ENCODE measurements around the gene SRP14.
"Not testable (repeated sequence)": the region's sequence is repeated elsewhere in the genome, so short reads cannot be mapped to it uniquely, and the experiment has no call there.

Gene SRP14

DNA sequence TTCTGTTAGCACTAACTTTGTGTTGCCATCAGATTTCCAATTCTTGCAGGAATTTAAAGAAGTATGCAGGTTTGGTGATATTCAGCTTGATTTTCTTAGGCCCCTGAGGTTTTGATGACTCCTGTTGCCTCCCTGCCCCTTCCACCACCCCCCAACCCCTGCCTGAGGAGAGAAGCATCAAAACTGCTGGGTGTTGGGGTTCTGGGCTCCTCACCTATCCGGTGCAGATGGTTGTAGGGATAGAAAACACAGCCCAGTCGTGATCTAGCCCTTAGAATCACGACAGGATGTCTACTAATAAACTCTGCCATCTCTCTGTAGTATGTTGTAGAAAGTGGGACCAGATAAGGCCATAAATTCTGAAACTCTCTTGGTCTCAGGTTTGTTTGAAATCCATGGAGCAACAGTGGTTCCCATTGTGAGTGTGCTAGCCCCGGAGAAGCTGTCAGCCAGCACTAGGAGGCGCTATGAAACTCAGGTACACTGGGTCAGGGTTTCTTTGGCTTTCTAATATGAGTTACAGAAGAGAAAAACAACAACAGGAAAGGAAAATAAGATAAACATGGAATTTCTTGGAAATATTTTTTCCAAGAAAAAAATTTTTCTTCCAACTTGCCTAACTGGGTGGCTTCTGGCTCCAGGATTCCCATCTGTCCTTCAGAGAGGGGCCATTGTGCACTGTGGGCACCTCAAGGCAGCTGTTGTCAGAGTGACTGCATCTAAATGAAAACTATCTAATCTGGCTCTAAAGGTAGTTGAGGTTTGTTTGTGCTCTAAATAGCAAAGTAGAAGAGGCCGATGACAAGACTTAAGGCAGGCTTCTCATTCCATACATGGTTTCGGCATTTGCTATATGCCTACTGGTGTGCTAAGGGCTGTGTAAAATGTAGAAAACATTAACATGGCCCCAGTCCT, 8.7 kb downstream of the SRP14 start:
- DNase-seq (ENCODE audit: low spot score) = no peak

GRCh38 chr15:40028853-40029252, 10.1 kb downstream of the SRP14 start:
- DNase-seq (ENCODE audit: low spot score) = no peak

GRCh38 chr15:40028193-40028592, 10.8 kb downstream of the SRP14 start:
- DNase-seq (ENCODE audit: low spot score) = no peak

DNA sequence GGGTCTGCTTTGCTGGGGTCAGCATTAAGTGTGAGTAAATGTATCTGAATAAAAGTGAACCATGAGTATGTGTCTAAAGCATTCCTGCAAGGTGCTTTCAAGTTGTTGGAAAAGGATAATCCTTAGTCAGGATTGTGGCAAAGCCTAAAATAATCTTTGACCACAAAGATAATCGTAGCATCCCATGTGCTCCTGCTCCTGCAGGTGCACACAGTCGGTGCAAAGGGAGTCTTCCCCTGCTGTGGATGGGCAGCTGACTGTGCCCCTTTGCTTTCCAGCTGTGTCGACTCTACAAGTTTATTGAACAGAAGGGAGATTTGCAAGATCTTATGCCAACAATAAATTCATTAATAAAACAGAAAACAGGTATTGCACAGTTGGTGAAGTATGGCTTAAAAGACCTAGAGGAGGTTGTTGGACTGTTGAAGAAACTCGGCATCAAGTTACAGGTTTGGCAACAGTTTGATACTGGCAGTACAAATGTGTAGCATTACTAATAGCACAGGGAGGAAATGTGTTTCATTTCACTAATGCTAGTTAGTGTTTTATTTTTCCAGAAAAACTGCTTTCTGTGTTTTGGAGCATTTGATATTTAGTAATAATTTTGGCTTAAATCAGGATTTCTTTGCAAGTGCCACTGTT, 22.6 kb downstream of the SRP14 start:
- no peak for DNase-seq (ENCODE audit: low spot score)

DNA sequence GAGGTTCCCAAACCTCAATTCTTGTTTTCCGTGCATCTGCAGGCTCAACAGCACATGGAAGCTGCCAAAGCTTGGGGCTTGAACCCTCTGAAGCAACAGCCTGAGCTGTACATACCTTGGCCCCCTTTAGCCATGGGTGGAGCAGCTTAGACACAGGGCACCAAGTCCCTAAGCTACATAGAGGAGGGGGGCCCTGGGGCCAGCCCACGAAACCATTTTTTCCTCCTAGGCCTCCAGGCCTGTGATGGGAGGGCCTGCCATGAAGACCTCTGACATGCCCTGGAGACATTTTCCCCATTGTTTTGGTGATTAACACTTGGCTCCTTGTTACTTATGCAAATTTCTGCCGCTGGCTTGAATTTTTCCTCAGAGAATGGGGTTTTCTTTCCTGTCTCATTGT, 24.6 kb downstream of the SRP14 start:
- DNase-seq (ENCODE audit: low spot score) = no peak

GRCh38 chr15:40013372-40013771, 25.6 kb downstream of the SRP14 start:
- DNase-seq (ENCODE audit: low spot score) = not testable (repeated sequence)

DNA sequence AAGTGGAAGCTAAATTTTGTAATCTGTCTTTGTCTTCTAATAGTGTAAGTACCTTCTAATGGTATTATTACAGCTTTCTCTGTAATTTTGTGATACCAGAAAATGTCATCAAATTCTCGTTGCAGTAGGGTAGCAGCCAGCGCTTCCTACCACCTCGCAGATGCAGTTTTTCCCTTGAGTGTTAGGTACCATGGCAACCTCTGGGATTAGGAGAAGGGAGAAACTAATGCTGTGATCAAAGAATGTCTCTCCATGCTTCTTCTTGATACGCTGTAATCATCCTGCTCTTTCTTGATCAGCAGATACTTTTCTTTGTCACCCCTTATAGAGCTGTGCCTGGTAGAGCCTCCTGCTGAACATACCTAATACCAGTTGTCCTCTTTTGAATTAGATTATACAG, 27.7 kb downstream of the SRP14 start:
- DNase-seq (ENCODE audit: low spot score) = no peak

GRCh38 chr15:40010686-40011085, 28.3 kb downstream of the SRP14 start:
- DNase-seq (ENCODE audit: low spot score) = no peak

GRCh38 chr15:40008061-40008765, 30.8 kb downstream of the SRP14 start:
- DNase-seq (ENCODE audit: low spot score) = no peak

DNA sequence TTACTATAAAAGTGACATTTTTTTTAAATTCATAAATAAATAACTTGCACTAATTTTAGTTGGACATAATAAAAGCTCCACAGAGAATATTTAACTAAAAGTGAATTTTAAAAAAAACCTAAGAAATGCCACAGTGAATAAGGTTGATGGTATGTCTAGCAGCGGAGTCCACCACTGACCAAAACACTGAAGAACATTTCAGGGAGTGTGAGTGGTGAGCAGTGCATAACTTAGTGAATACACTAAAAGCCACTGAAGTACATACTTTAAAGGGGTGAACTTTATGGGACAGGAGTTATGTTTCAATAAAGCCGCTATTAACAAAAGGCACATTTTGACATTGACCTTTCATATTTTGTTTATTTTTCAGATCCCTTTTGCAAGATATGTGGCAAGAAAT, 32.3 kb downstream of the SRP14 start:
- DNase-seq (ENCODE audit: low spot score) = no peak

DNA sequence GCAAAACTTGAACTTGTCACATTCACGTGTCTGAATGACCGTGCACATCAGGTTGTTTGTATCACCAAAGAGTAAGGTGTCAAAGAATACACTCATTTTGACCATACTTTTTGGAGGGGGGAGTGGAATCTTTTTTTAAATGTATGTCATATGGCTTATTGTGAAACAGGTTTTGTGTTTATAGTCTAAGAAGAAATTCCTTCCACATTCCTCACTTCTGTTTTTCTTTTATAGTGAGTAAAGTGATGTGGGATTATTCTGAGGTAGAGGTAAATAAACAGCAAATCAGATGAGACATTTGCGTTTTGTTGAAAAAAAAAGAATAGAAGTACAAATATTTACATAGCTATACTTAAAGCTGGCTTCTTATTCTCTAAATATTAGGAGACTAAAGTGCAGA, 33.0 kb downstream of the SRP14 start:
- DNase-seq (ENCODE audit: low spot score) = no peak

DNA sequence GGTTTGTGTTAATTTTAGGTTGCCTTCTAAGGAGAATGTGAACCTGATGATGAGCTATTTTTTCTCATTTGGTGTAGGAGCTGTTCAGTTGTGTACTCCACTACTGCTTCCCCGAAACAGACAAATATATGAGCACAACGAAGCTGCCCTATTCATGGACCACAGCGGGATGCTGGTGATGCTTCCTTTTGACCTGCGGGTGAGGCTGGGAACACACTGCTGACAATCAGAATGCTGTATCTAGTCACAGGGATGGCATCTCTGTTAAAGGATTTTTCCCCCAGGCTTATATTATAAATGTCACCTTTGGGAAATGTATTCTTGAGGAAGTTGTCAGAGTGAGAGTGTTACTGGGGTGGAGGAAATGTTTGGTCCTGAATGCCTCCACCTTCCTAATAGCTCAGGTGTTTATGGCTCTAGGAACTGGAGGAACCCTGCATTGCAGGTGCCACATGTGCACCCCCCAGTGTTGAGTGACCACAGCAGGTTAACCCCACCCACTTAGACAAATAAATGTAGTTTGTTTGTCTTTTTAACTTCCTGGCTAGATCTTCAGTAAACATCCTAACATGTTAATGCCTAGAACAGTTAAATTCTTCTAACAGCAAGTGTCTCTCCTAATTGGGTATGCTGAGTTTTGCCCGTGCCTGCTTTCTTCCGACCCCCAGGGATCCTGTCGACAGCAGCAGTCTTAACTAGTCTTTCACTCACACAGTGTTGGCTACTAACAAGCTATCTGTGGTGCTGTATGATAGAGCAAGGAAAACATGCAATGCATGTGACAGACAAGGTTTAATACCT, 35.7 kb downstream of the SRP14 start:
- no peak for DNase-seq (ENCODE audit: low spot score)

DNA sequence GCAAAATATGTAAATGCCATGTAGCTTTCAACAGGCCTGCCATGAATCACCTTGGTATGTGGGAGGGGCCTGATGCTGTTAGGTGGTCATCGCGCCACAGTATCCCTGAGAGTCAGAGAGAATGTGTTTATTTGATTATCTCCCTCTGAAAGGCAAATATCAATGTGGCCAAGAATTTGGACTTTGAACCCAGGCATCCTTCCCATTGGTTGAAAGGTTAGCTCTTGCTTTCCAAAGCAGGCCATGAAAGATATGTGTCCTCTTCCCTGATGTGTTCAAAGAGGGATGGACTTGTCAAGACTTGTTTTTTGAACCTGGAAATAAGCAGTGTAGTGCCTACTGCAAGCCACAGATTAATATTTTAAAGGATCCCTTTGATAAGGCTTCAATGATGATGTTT, 36.7 kb downstream of the SRP14 start:
- DNase-seq (ENCODE audit: low spot score) = no peak

DNA sequence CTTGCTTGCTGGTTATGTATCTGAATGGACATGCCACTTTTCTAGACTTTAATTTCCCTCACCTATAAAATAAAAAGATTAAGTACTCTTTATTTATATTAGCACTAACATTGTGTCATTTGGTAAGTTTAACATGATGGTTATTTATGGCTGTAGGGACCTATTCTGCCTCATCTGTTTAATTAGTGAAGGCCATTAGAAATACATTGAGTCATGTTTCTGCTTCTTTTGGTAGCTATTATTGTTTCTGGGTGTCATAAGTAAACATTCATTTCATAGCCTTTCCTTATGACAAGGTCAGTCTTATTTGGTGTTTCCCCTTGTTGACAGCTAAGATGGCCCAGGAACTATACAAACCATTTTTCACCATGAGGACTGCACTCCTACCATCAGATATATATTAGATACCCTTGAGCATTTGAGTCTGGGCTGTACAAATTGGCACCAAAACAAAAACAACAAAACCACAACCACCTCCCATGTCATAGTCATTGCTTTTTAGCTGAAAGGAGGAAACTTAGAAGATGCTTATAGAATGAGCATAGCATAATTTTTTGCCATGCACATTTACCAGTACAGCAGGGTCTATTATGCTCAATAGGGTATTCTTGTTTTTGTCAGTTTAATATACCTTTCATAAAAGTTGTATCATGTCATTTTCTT, 39.3 kb downstream of the SRP14 start:
- DNase-seq (ENCODE audit: low spot score) = no peak

- no peak for DNase-seq (ENCODE audit: low spot score)
Measured at GRCh38 chr15:39998511-39999077, 40.4 kb downstream of the SRP14 start.

DNA sequence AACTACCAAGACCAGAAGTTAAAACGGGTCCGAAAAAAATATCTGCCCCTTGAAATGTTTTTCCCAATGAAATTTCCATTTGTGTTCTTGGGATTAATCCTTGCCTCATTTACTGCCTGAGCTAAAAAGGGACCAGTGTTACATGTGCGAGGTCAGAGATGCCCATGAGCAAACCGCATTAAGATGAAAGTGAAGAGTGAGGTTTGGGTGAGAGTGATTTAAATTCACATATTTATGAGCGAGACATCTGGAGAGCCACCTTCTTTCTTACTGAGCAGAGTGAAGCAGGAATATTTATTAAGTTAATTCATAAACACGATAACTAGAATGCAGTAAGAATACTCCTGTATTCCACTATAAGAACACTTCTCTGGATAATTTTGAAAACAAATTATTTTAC, 41.3 kb downstream of the SRP14 start:
- no peak for DNase-seq (ENCODE audit: low spot score)

- no peak for DNase-seq (ENCODE audit: low spot score)
Measured at GRCh38 chr15:39997031-39997430, 42.0 kb downstream of the SRP14 start.

DNA sequence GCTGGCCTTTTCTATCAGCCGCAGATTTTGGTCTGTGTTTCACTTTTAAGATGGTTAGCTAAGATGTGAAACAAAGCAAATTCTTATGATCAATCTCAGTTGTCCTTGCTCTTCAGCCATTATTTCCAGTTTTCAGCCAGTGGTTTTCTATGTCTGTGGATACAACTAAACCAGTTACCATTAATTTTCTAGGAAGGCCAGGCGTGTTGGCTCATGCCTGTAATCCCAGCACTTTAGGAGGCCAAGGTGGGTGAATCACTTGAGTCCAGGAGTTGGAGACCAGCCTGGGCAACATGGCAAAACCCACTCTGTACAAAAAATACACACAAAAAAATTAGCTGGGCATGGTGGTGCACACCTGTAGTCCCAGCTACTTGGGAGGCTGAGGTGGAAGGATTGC, 42.8 kb downstream of the SRP14 start:
- not testable (repeated sequence) for DNase-seq (ENCODE audit: low spot score)

GRCh38 chr15:39992953-39993352, 46.0 kb downstream of the SRP14 start:
- not testable (repeated sequence) for DNase-seq (ENCODE audit: low spot score)

GRCh38 chr15:39990706-39991105, 48.3 kb downstream of the SRP14 start:
- DNase-seq (ENCODE audit: low spot score) = no peak

DNA sequence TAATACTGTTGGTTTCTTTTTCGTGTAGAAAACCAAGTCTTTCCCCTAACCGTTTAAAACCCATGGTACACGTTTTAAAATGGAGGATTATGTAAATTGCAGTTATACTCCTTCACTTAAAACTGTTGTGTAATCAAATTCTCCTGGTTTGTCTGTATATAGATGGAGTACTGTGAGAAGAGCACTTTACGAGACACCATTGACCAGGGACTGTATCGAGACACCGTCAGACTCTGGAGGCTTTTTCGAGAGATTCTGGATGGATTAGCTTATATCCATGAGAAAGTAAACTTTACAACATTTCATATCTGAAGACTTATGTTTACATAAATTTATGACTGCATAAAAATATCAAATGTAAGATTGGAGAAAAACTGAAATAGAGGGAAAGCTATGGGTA, 51.2 kb downstream of the SRP14 start:
- no peak for DNase-seq (ENCODE audit: low spot score)

Data from germinal center (tissue), 1 donor.